RWPE1 (cell line): Measurements from ENCODE around the gene MINDY1.

ENCODE experiments used
- CTCF ChIA-PET: fragments of 350-600 bp; sonication (Branson Sonifier 250); formaldehyde crosslinking; extraction: SDS; loops from one replicate; lab custom pipeline; 2021; lab: Yijun Ruan, JAX
- POLR2A ChIA-PET: fragments of 400-600 bp; formaldehyde crosslinking; extraction: SDS; loops from one replicate; lab custom pipeline; 2020; ENCODE audit warnings: antibody characterized with exemption; ENCODE audit not compliant: low non-redundant PET; lab: Yijun Ruan, JAX
- DNase-seq: peaks from one replicate; pipeline ENCODE4 v3.0.0; 2012; ENCODE audit warnings: low spot score
- H3K27ac ChIP-seq: fragments of 450-650 bp; 2 replicates; pipeline ENCODE4 v1.5.1; 2017
- CTCF ChIP-seq: fragments of 450-650 bp; conservative IDR thresholded peaks from 2 replicates; pipeline ENCODE4 v1.5.1; 2017; ENCODE audit warnings: low read depth, mild to moderate bottlenecking

Gene MINDY1

GRCh38 chr1:150964164-150964489, 42.6 kb downstream of the MINDY1 start:
- DNase-seq, result no peak
- TF ChIP-seq CTCF, result no peak
- ChIA-PET CTCF (no interaction called here), POLR2A (no interaction called here)
- no peak overlapping the region for H3K27ac ChIP-seq

GRCh38 chr1:150963321-150964163, 43.2 kb downstream of the MINDY1 start:
- H3K27ac ChIP-seq, result no peak overlapping the region
- no peak for TF ChIP-seq CTCF
- ChIA-PET POLR2A (interaction anchor here (0.6 kb wide), 1 partner anchor 334 kb away, joined by 8 read pairs; no protein-coding TSS in a partner anchor), CTCF (no interaction called here)
- no peak for DNase-seq

DNA sequence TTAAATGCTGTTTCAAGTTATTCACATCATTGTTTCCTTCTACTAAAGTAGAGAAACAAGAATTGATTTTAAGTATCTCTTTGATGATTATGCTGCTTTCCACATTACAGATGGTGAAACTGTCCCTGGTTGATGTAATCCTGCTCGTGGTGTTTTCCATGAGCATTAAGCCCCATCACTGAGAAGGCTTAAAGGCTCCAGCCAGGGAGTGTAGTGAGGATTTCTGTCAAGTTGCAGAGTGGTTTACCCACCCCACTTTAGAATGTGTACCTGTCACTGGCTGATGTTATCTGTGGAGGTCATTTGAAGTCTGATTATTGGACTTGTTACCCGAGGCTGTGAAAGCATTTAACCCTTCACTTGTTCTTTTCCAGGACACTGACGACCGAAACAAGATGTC, 44.9 kb downstream of the MINDY1 start:
- CTCF ChIA-PET, result no interaction called here
- DNase-seq, result no peak
- no peak overlapping the region for H3K27ac ChIP-seq
- POLR2A ChIA-PET, result no interaction called here
- TF ChIP-seq CTCF, result no peak

- H3K27ac ChIP-seq, result peak overlapping the region; percentile 21; the same call in 1 of the 2 replicates
- TF ChIP-seq CTCF, result no peak
- no peak for DNase-seq
- CTCF ChIA-PET, result no interaction called here
- POLR2A ChIA-PET, result interaction anchor here (0.5 kb wide), 1 partner anchor 409 kb away, joined by 4 read pairs; no protein-coding TSS in a partner anchor
These were observed 46.1 kb downstream of the MINDY1 start for GRCh38 chr1:150960646-150961045.

DNA sequence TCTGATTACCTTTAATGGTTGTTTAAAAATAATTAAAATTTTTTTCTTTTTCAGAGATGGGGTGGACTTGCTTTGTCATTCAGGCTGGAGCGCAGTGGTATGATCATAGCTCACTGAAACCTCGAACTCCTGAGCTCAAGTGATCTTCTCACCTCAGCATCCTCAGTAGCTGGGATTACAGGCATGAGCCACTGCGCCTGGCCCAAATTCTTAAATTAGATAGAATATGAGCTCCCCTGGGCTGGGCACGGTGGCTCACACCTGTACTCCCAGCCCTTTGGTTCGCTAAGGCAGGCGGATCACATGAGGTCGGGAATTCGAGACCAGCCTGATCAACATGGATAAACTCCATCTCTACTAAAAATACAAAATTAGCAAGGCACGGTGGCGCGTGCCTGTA, 49.0 kb downstream of the MINDY1 start:
- ChIA-PET CTCF (interaction anchor here (0.6 to 1.2 kb wide), 7 partner anchors 11 to 637 kb away, joined by 3 to 4 read pairs (median 3); no protein-coding TSS in a partner anchor), POLR2A (interaction anchor here (0.7 kb wide), 1 partner anchor 196 kb away, joined by 3 read pairs; no protein-coding TSS in a partner anchor)
- DNase-seq, result no peak
- no peak for TF ChIP-seq CTCF
- H3K27ac ChIP-seq, result no peak overlapping the region

GRCh38 chr1:150955280-150955679, 51.4 kb downstream of the MINDY1 start:
- ChIA-PET POLR2A (interaction anchor here (0.5 kb wide), 1 partner anchor 377 kb away, joined by 3 read pairs; no protein-coding TSS in a partner anchor), CTCF (interaction anchor here (0.6 kb wide), 1 partner anchor 21 kb away, joined by 4 read pairs; no protein-coding TSS in a partner anchor)
- TF ChIP-seq CTCF, result no peak
- H3K27ac ChIP-seq, result no peak overlapping the region
- DNase-seq, result no peak
